GM20431 (cell line): ENCODE measurements around the gene KIF21A.

ENCODE experiments used
- in situ Hi-C: fragments of 300-500 bp; cut with MseI, MboI; formaldehyde crosslinking; loops from one replicate; pipeline ENCODE4 v1.15.0; 2020; ENCODE audit warnings: low sequenced_read_pairs; ENCODE audit not compliant: unreplicated experiment

Gene KIF21A

GRCh38 chr12:39440781-39441180, 2.1 kb downstream of the KIF21A start:
- in situ Hi-C loops = no loop called here

- in situ Hi-C loops = no loop called here
These were observed 2.8 kb downstream of the KIF21A start for GRCh38 chr12:39440101-39440500.

GRCh38 chr12:39435531-39435930, 7.4 kb downstream of the KIF21A start:
- in situ Hi-C loops = no loop called here

- in situ Hi-C loops = no loop called here
These were observed 11.1 kb downstream of the KIF21A start for GRCh38 chr12:39431797-39432196.

GRCh38 chr12:39431002-39431796, 11.7 kb downstream of the KIF21A start:
- in situ Hi-C loops = no loop called here

GRCh38 chr12:39429809-39430208, 13.1 kb downstream of the KIF21A start:
- in situ Hi-C loops = no loop called here

- in situ Hi-C loops = no loop called here
These were observed 15.5 kb downstream of the KIF21A start for GRCh38 chr12:39427360-39427808.

GRCh38 chr12:39426636-39427240, 16.2 kb downstream of the KIF21A start:
- in situ Hi-C loops = no loop called here

GRCh38 chr12:39420043-39420442, 22.9 kb downstream of the KIF21A start:
- in situ Hi-C loops = no loop called here

- in situ Hi-C loops = no loop called here
These were observed 23.4 kb downstream of the KIF21A start for GRCh38 chr12:39419471-39419870.

- in situ Hi-C loops = no loop called here
These were observed 25.0 kb downstream of the KIF21A start for GRCh38 chr12:39417916-39418315.

GRCh38 chr12:39413836-39414771, 28.8 kb downstream of the KIF21A start:
- in situ Hi-C loops = no loop called here

- in situ Hi-C loops = no loop called here
These were observed 30.7 kb downstream of the KIF21A start for GRCh38 chr12:39412210-39412609.

- in situ Hi-C loops = no loop called here
These were observed 36.7 kb downstream of the KIF21A start for GRCh38 chr12:39406262-39406661.

GRCh38 chr12:39405580-39405979, 37.3 kb downstream of the KIF21A start:
- in situ Hi-C loops = no loop called here

- in situ Hi-C loops = no loop called here
These were observed 38.9 kb downstream of the KIF21A start for GRCh38 chr12:39404000-39404399.

- in situ Hi-C loops = no loop called here
These were observed 39.5 kb downstream of the KIF21A start for GRCh38 chr12:39403376-39403775.

GRCh38 chr12:39402922-39403321, 40.0 kb downstream of the KIF21A start:
- in situ Hi-C loops = no loop called here

- in situ Hi-C loops = no loop called here
These were observed 41.5 kb downstream of the KIF21A start for GRCh38 chr12:39401459-39401858.

- in situ Hi-C loops = no loop called here
These were observed 47.1 kb downstream of the KIF21A start for GRCh38 chr12:39395866-39396265.

- in situ Hi-C loops = no loop called here
These were observed 49.0 kb downstream of the KIF21A start for GRCh38 chr12:39393890-39394289.
